ENCODE measurements around the gene HERPUD2.
A peak's percentile ranks its signal among the peaks of the same experiment; 100 is the strongest.
"Not testable (repeated sequence)": the region's sequence is repeated elsewhere in the genome, so short reads cannot be mapped to it uniquely, and the experiment has no call there.

HERPUD2 gene

DNA sequence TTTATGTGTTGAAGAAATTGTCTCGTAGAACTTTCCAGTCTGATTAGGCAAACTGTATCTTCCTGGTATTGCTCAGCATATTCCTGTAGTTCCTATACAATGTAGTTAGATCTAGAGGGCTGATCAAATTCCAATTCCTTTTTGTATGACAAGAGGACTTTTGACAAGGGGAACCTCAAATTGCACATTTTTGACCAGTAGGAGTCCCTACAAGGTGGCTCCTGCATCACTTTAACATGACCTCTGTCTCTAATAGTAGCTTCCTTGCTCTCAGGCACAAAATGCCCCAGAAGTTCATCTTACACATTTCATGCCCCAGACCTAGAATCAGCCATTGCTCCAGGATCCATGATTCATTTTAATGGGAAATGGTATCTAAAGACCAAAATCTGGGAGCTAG is 18.7 kb downstream of the HERPUD2 start:
- DNase-seq = no peak

DNA sequence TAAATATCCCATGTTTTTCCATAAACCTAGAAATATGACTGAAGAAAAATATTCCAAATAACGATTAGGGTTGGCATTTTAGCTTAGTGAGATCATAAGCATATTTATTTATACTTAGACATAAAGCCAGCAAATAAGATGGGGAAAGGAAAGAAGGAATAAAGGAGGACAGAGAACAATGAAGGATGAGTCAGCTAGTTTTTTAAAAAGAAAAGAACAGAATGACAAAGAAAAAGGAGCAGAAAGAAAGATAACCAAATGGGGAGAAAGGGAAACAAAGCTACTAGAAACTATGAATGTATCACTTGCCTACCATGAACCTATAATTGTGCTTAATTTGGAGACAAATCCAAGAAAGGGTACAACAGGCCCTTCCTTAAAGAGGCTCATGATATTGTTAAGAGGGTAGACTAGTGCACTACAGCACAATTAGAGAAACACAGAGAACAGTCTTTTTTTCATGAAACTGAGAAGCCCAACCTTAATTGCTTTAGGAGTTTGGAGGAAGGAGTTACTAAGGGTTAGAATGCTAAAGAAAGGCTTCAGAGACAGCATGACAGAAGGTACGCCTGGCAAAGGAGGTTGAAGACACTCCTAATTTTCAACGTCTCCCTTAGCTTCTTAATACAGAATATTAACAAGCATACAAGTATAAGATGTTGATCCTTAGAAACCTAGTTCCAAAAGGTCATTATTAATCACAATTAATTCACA is 23.9 kb downstream of the HERPUD2 start:
- DNase-seq = no peak

- not testable (repeated sequence) for DNase-seq
These were observed 34.5 kb downstream of the HERPUD2 start for GRCh38 chr7:35660411-35660810.

- no peak for DNase-seq
These were observed 36.2 kb downstream of the HERPUD2 start for GRCh38 chr7:35658606-35659201.

GRCh38 chr7:35657125-35657524 is 37.8 kb downstream of the HERPUD2 start:
- DNase-seq = no peak

- DNase-seq = not testable (repeated sequence)
These were observed 40.4 kb downstream of the HERPUD2 start for GRCh38 chr7:35654558-35654957.

DNA sequence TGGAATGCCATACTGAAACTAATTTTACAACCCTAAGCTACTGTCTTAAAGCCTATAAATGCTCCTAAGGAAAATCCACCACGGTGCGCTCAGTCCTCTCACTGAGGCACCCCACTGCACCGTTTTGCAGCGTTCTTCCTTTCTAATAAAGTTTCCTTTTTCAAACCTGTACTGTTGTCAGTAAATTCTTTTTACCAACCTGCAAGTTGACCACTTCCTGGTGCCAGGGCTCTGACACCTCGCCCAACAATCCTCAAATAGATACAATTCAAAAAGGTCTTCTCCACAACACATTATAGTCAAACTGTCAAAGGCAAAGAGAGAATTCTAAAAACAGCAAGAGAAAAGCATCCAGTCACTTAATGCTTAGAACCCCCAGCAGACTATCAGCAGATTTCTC is 42.8 kb downstream of the HERPUD2 start:
- no peak for DNase-seq

- DNase-seq = no peak
These were observed 44.2 kb downstream of the HERPUD2 start for GRCh38 chr7:35650751-35651150.

- DNase-seq = no peak
These were observed 45.2 kb downstream of the HERPUD2 start for GRCh38 chr7:35649711-35650110.

- no peak for DNase-seq
These were observed 46.6 kb downstream of the HERPUD2 start for GRCh38 chr7:35648367-35648766.

GRCh38 chr7:35647171-35647574 is 47.8 kb downstream of the HERPUD2 start:
- DNase-seq = peak; percentile 41 to 61

DNA sequence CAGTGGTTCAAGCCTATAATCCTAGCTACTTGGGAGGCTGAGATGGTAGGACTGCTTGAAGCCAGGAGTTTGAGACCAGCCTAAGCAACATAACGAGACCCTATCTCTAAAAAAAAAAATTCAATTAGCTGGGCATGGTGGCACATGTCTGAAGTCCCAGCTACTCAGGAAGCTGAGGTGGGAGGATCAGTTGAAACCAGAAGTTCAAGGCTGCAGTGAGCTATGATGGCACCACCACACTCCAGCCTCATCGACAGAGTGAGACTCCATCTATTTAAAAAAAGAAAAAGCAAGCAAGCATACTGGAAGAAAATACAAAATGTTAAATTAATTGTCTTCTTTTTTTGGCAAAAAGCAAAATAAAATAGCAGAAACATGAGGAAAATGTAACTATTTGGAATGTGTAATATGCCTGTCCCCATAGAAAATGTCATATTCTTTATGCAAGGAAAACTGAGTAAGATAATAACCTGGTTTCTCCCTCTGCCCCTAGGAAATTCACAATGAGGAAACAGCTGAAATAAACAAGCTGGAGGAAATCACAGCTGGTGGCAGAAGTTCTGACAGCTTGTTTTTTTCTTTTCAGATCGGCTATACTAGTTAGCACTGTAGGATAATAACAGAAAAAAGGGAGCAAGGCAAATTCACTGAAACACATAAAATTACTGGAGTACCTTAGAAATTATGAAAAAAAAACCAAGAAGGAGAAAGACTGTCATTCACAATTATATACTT is 48.5 kb downstream of the HERPUD2 start:
- no peak for DNase-seq

DNA sequence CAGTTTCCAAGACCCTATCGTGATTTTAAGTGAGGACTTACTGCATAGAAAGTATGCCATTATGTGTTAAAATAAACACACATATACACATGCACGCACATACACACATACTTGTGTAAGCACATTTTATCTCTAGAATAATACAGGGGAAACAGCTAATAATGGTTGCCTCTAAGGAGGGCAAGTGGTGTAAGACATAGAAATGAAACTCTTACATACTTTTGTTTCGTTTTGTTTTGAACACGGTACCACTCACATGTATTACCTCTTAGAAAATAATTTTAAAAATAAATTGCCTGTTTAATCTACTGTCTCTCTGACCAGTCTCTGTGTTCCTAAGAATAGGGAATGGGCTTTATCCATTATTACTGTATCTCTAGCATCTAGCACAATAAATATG is 49.2 kb downstream of the HERPUD2 start:
- no peak for DNase-seq

GRCh38 chr7:35630024-35630972 is 64.6 kb downstream of the HERPUD2 start:
- DNase-seq = no peak

DNA sequence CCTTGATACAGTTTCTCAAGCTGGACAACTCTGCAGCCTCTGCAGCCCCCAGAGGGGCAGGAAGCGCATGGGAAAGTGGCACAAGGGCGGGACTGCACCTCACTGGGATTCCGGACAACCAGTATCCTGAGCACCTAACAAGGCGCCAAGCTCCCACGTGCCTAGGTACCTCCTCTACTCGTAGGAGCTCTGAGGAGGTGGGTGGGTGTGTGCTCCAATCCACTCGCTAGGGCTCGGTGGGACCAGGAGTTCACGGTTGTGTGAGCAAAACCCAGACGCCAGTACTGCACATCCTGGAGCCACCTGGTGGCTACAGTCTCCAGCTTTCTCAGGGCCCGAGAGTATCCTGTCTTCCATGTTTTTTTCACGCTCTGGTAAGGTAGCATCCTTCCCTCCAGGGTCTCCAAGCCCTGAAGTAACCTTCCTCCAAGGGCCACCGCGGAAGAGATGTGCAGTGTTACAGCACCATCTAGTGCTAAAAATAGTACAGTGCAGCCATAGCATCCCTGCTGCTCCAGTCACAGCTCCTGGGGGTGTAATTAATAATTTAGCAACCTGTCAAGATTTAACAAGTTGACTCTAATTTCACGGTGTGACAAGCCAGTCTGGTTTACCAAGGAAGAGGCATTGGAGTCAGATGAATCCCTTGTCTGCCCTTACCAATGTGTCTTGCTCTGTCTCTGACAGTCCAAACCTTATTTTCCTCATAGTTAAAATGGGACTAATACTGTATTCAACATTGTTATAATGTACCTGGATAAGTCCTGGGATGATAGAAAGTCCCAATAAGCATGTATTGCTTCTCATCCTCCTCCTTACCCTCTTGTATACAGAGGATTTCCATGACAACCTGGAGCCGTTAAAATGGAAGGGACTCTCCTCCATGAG is 70.4 kb downstream of the HERPUD2 start:
- DNase-seq = peak; percentile 48 to 51

GRCh38 chr7:35623381-35623780 is 71.6 kb downstream of the HERPUD2 start:
- DNase-seq = no peak

- no peak for DNase-seq
These were observed 75.1 kb downstream of the HERPUD2 start for GRCh38 chr7:35619863-35620262.

DNA sequence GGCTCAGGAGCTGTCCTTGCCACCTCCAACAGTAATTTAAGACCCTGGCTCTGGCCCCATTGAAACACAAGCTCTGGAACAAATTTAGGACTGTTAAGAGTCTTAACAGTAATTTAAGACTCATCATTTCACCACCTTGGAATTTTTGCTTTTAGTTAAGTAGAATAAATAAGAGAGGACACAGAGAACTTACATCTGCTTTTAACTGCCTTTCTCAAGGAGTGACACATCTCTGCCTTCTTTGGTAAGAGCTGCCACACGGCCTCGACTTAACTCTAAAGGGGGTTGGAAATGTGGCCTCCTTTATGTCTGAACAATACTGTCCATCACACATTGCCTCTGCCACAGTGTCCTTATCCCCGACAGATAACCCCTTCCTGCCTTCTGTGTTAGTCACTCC is 77.9 kb downstream of the HERPUD2 start:
- DNase-seq = no peak

DNA sequence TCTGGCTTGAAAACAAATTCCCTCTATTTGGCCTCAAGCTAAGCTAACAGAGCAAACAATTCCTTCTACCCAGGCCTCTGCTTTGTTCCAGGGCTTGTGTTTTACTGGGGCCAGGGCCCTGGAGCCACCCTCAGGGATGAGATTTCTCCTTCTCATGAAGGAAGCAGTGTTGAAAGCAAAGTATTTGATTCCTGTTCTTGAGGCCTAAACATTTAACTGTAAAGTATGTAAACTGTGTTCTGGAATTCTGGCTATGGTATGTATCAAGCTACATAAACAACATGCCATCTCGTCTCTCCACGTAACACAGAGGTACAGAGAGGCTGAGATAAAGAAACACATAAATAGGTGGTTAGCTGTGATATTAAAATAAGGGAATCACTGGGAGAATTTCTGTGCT is 81.8 kb downstream of the HERPUD2 start:
- no peak for DNase-seq

DNA sequence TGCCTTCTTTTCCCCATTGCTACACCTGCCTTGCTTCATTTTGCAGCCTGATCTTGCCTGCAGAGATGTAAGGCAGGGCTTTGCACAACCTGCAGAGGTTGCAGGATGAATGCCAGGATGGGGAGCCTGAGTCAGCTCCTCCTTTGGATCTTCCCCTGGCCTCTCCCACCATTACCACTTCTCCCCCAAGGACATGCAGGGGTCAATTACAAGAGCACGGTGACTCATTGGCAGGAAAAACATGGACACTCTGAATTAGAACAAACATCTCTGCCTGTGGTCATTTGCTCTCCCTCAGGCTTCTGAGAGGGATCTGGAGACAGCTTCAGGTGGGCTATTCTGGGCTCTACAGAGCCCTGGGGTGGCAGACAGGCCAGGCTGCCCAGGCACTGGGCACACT is 89.2 kb downstream of the HERPUD2 start:
- no peak for DNase-seq

- no peak for DNase-seq
These were observed 90.3 kb downstream of the HERPUD2 start for GRCh38 chr7:35604595-35604994.

- no peak for DNase-seq
These were observed 95.3 kb downstream of the HERPUD2 start for GRCh38 chr7:35599645-35600044.
